Fibroblast of skin of right biceps (primary cell): ENCODE measurements around the gene SNAI3.

Experiments used
- DNase-seq: peaks from one replicate; pipeline ENCODE4 v3.0.0-alpha.2; 2013

The SNAI3 gene

GRCh38 chr16:88703486-88704309, 17.4 kb upstream of the SNAI3 start:
- DNase-seq = no peak

DNA sequence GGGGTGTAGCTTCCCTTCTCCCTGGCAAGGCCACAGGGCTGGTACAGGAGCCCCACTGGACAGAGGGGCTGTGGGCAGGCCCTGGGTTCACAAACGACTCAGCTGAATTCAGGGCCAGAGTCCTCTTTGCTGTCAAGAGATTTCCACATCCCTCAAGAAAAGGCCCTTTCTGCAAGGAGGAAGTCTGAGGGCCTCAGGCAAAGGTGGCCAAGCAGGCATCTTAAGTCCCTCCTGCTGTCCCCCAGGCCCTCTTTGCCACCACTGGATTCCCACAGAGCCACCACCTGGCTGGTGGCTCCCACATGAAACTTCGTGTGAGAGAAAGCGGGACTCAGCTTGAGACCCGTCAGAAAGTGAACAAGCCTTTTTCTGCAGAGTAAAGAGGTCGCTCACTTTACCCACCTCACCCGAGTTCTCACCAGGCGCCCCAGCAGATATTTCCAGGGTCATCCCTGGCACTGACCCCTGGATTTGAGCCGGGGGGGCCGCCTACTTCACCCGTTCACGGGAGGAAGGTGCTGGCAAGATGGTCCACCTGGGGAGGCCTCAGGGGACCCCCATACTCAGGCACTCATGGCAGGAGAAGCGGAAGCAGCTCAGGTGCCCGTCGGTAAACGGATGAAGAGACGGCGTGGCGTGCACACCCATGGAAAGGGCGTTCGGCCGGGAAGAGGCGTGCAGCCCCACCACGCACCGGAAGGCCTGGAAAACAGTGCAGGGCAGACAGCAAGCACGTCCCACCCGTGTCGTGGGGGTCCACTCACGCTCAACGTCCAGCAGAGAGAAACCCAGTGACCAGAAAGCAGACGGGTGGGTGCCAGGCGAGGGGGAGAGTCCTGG, 16.3 kb upstream of the SNAI3 start:
- no peak for DNase-seq

GRCh38 chr16:88701581-88702370, 15.5 kb upstream of the SNAI3 start:
- no peak for DNase-seq

DNA sequence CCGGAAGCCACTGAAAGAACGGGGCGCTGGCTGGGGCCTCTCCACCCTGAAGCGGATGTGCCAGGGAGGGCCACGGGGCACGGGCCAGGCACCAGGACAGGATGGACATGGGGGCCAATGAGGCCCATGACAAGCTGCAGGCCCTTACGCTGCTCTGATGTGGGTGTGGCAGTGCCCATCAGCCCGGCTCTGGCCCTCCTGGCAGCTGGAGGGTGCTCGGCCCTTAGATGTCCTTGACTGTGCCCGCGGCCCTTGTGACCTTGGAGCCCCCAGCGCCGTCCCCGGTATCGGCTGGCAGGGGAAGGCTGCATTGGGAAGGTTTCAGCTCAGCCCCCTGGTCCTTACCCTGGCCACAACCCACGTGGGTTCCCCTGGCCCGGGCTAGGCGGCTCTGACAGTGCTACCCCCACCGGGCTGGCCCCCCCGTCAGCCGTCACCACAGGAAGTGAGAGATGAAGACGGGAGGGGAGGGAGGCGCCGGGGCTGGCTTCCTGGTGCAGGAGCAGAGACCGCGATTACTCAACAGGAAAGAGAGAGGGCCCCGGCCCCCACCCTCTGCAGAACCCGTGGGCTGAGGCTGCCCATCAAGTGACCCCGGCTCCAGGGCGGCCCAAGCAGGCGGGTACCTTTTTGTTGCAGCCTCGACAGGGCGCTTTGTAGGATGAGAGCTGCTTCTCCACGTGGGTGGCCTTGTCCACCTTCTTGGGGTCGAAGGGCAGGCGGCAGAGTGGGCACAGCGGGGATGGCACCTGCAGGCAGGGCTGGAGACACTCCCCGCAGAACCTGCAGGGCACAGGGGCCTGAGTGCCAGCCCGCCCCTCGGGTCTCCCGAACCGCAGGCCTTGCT, 14.6 kb upstream of the SNAI3 start:
- DNase-seq = peak; percentile 83

DNA sequence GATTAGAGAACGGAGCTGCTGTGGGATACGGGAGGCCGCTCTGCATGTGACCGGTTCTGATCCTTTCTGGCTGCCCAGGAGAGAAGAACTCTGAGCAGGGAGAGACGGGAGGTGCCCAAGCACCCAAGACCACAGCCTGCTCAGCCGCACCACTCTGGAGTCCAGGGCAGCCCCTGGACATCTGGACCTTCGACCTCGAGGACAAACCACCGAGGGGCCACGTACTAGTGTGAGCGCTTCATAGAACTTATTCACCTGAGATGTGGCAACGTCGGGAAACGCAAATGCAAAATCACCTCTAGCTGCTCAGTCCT, 14.0 kb upstream of the SNAI3 start:
- no peak for DNase-seq

DNA sequence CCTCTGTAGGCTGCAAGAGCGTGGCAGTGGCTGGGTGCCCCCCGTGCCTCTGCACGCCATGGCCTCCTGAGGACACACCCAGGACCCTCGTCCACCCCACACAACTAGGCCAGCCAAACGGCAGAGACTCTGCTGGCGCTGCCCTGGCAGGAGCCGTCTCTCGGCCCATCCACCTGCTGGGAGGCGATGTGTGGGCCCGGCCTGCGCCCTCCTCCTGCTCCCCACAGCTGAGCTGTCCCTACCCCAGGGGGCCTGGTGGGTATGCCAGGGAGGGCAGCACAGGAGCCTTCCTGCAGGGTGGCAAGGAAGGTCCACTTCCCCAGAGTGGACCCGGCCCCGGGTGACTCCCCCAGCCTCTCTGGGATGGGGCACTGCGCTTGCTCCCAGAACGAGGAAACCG, 12.9 kb upstream of the SNAI3 start:
- DNase-seq = no peak

DNA sequence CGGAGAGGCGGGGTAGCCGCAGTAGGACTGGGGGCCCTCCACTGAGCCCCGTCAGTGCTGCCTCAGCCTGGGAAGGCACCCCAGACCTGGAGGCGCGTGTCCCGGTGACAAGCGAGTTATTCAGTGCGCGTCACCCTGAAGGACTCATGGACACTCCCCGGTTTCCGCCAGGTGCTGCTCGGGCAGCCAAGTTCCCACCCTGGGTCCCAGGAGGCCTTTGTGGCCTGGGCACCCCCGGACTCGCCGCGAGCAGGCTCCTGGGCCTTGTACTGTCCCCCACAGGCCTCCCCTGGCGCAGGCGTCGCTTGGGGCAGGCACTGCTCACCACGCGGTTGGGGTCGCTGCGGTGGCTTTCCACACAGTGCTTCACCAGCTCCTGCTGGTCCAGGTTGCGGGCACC, 12.3 kb upstream of the SNAI3 start:
- no peak for DNase-seq

DNA sequence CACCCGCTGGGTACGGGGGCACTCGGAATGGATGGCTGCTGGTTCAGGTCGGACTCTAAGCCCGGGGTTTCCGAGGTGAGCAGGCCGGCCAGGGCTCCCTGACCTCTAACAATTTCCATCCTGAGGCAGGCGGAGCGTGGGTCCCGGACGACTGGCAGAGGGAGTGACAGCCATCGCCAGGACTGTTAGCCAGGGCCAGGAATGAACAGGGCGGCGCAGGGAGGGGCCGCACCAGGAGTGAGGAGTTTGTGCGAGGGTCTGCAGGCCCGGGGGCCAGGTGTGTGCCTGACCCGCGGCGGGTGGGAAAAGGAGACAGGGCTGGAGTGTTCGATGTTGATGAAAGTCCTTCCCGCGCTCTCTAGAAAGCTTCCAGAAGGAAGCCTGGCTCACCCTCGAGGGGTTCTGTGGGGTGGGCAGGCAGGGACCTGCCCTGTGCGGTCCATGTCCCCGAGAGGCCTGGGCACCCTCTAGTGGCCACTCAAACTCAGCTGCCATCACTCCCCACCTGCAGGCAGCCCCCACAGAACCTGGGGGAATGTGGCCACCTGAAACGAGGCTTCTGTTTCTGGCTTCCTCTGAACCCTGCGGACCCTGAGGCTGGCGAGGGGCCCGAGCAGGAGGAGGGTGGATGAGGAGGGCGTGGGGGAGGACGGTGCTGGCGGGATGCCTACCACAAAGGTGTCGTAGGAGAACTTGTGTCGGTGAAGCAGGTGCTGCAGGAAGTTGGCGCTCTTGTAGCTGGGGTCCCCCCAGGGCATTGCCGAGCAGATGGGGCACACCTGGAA, 11.7 kb upstream of the SNAI3 start:
- DNase-seq = no peak

GRCh38 chr16:88697116-88697830, 11.0 kb upstream of the SNAI3 start:
- no peak for DNase-seq

GRCh38 chr16:88696441-88696840, 10.1 kb upstream of the SNAI3 start:
- no peak for DNase-seq

- no peak for DNase-seq
These were observed 9.4 kb upstream of the SNAI3 start for GRCh38 chr16:88695753-88696152.

DNA sequence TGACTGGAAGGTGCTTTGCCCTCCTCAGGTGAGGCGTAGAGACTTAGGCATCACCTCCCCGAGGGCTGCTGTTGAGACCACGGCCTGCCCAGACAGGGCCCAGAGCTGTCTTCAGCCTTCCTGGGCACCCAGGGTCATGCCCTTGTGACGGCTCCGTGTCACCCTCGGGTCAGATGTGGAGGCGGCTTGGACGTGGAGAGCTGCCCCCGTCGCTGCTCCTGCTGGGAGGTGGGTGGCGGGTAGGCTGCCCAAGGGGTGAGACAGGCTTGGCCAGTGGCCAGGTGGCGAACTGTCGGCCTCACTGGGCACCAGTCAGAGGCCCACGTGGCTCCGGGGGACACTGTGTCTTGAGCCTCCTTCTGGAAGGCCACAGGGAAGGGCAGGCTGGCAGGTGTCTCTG, 8.9 kb upstream of the SNAI3 start:
- no peak for DNase-seq

GRCh38 chr16:88694221-88695087, 8.1 kb upstream of the SNAI3 start:
- DNase-seq = no peak

DNA sequence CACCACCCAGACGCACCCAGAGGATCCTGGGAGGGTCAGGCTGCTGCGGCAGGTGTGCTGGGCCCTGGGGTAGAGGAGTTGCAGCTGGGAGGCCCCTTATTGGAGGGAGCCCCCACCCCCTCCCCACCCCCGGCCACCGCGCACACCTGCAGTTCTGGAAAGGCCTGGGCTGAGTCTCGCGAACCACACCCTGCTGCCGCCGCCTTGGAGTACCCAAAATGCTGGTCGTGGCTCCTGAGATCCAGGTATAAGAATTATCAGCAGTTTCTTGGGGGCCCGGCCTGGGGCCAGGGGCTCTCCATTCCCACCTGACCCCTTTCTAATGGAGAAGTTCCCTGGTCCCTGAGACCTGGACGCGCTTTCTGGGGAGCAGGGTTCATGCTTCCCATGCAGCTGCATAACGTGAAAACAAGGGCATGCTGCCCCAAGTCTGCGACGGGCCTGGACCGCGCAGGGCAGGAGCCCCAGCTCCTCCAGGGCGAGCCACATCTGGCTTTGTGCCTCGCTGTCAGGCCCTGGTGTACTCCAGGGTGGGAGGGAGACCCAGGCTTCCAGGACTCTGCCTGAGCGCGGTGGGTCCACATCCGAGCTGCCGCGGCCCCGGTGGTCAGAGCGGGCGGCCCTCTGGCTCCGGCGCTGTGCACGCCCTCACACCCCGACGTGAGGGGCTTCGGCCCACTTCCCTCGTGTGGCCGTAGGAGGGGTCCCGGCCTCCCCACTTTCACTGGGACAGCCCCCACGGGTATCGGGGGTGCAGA, 7.3 kb upstream of the SNAI3 start:
- DNase-seq = no peak

- no peak for DNase-seq
These were observed 6.6 kb upstream of the SNAI3 start for GRCh38 chr16:88692861-88693260.

DNA sequence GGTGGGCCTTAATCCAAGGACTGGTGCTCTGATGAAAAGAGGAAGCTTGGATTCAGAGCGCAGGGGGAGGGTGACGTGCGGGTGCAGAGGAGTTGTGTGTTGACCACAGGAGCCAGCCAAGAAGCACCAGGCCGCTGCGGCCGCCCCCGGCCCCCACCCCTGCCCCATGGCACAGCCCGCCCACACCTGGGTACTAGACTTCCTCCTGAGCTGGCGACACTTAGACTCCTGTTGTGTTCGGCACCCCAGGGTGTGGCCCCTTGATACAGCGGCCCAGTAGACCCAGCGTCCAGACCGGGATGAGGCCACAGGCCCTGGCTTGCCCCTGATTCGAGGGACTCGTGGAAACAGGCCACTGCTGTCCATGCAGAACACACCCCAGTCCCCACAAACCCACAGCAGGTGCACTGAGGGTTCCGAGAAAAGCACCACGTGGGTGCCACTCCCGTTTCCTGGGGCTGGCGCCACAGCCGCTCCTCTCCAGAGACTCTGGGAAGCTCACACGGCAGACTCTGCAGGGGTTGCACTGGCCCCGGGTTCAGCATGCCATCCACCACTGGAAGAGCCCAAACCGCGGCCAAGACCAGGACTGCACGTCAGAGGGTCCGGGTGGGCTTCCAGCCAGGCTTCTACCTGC, 5.7 kb upstream of the SNAI3 start:
- no peak for DNase-seq

GRCh38 chr16:88691129-88691813, 5.0 kb upstream of the SNAI3 start:
- no peak for DNase-seq
